Upper lobe of left lung (tissue), 6 donors: ENCODE data around the gene SPOCD1. TPM values are rescaled to one million over a fixed set of nuclear protein-coding genes. Genes with fewer than 3 reads are reported as not detected.

ENCODE experiments used
- ATAC-seq, 2 donors: fragments of 200-7000 bp; cut with Tn5 transposase; one replicate each; pipeline ENCODE4 v1.9.1; 2022; ENCODE audit warnings: mild to moderate bottlenecking in 2 of 2, moderate library complexity in 2 of 2; ENCODE audit not compliant: low FRiP score in 2 of 2
- DNase-seq, 2 donors: peaks; one replicate each; pipeline ENCODE4 v3.0.0-alpha.2; 2019 to 2020
- H3K27ac ChIP-seq, 4 donors: fragments of 200-600 bp; sonication (generic); one replicate each; pipeline ENCODE4 v1.5.1; 2016 to 2019
- H3K27me3 ChIP-seq, 4 donors: fragments of 200-600 bp; sonication (generic); one replicate each; pipeline ENCODE4 v1.5.1; 2017 to 2019
- H3K36me3 ChIP-seq, 4 donors: fragments of 200-600 bp; sonication (generic); one replicate each; pipeline ENCODE4 v1.5.1; 2016 to 2019
- H3K4me1 ChIP-seq, 4 donors: fragments of 200-600 bp; sonication (generic); one replicate each; pipeline ENCODE4 v1.5.1; 2018 to 2019
- H3K4me3 ChIP-seq, 4 donors: fragments of 200-600 bp; sonication (generic); one replicate each; pipeline ENCODE4 v1.5.1; 2017 to 2019; ENCODE audit warnings: mild to moderate bottlenecking in 2 of 4, moderate library complexity in 1 of 4
- H3K9me3 ChIP-seq, 4 donors: fragments of 200-600 bp; sonication (generic); one replicate each; pipeline ENCODE4 v1.5.1; 2018 to 2019
- EP300 ChIP-seq, 4 donors: sonication (generic); formaldehyde crosslinking; IDR thresholded peaks; one replicate each; pipeline ENCODE4 v1.5.1; 2017; ENCODE audit warnings: antibody characterized with exemption in 4 of 4, control low read depth in 2 of 4
- POLR2A ChIP-seq, 4 donors: fragments of 450-650 bp; IDR thresholded peaks; one replicate each; pipeline ENCODE4 v1.5.1; 2016 to 2017; ENCODE audit warnings: antibody characterized with exemption in 4 of 4, mild to moderate bottlenecking in 2 of 4
- POLR2AphosphoS5 ChIP-seq, 2 donors: sonication (generic); formaldehyde crosslinking; IDR thresholded peaks; one replicate each; pipeline ENCODE4 v1.5.1; 2017; ENCODE audit warnings: antibody characterized with exemption in 2 of 2
- WGBS, 2 donors: methylation state at CpG; one replicate each; pipeline ENCODE4 v1.1.5; 2017 to 2018; 5-methylcytosine and 5-hydroxymethylcytosine counted together
- total RNA-seq, 6 donors: library from RNA; depleted of rRNA in 4 of 6; stranded (reverse); fragments of >200 nt in 4 of 6; gene quantifications; one replicate each; pipeline versions ENCODE4 v1.1.0 to v1.2.1, GENCODE V29; 2016 to 2021
- TF ChIP-seq, protein P1 (sequence below), 6 experiments: fragments of 450-650 bp in 4 of 6; fragments of 200-600 bp in 2 of 6; sonication (generic) in 2 of 6; IDR thresholded peaks; one replicate each; pipeline ENCODE4 v1.5.1; 2016 to 2019; ENCODE audit warnings: antibody characterized with exemption in 6 of 6
- donor health status: DM: no; HTN: no; CAD: no; lungs with moderate emphysema.
- donor health status: DM: no; HTN: yes; CAD: no; lungs with severe emphysema.

Gene SPOCD1
- total RNA-seq, 6 donors from 2014 or later, result 7.3 to 63.3 (median 10.4) TPM

GRCh38 chr1:31800674-31800967 is 15.2 kb downstream of the SPOCD1 start:
- Histone ChIP-seq H3K27me3 (no peaks in the 10 kb centered on the region), H3K27ac (no peak overlapping the region), H3K4me3 (no peak overlapping the region), H3K36me3 (no peaks in the 10 kb centered on the region), H3K9me3 (no peaks in the 10 kb centered on the region), H3K4me1 (peaks cover 0 to 5% (median 2%) of the 10 kb centered on the region in 4 donors)
- ATAC-seq, result no peak
- TF ChIP-seq POLR2AphosphoS5 (IDR thresholded peaks at IDR 0.05) (no peak), EP300 (IDR thresholded peaks at IDR 0.05) (no peak), POLR2A (IDR thresholded peaks at IDR 0.05) (no peak)
- TF ChIP-seq, protein P1, sequence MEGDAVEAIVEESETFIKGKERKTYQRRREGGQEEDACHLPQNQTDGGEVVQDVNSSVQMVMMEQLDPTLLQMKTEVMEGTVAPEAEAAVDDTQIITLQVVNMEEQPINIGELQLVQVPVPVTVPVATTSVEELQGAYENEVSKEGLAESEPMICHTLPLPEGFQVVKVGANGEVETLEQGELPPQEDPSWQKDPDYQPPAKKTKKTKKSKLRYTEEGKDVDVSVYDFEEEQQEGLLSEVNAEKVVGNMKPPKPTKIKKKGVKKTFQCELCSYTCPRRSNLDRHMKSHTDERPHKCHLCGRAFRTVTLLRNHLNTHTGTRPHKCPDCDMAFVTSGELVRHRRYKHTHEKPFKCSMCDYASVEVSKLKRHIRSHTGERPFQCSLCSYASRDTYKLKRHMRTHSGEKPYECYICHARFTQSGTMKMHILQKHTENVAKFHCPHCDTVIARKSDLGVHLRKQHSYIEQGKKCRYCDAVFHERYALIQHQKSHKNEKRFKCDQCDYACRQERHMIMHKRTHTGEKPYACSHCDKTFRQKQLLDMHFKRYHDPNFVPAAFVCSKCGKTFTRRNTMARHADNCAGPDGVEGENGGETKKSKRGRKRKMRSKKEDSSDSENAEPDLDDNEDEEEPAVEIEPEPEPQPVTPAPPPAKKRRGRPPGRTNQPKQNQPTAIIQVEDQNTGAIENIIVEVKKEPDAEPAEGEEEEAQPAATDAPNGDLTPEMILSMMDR (IDR thresholded peaks at IDR 0.05), result no peak
- no peak for DNase-seq
- 88 to 98% methylated on average over 4 of the region's 4 CpGs for WGBS, 2 donors

GRCh38 chr1:31799895-31800673 is 15.7 kb downstream of the SPOCD1 start:
- H3K9me3 ChIP-seq, result no peaks in the 10 kb centered on the region
- H3K27me3 ChIP-seq, result no peaks in the 10 kb centered on the region
- H3K4me1 ChIP-seq, result peaks cover 0 to 5% (median 2%) of the 10 kb centered on the region in 4 donors
- ATAC-seq (no peak), DNase-seq (peak in 1 of 2 donors; percentile 19)
- WGBS, 2 donors, result 86 to 91% methylated on average over 9 to 16 of the region's 16 CpGs
- TF ChIP-seq POLR2A (IDR thresholded peaks at IDR 0.05), result no peak
- TF ChIP-seq POLR2AphosphoS5 (IDR thresholded peaks at IDR 0.05), result no peak
- TF ChIP-seq, protein P1 (IDR thresholded peaks at IDR 0.05), result no peak
- no peak for TF ChIP-seq EP300 (IDR thresholded peaks at IDR 0.05)
- no peaks in the 10 kb centered on the region for H3K36me3 ChIP-seq
- no peak overlapping the region for H3K27ac ChIP-seq
- H3K4me3 ChIP-seq, result no peak overlapping the region

- ATAC-seq (peak in 1 of 2 donors; percentile 5), DNase-seq (peak in 1 of 2 donors; percentile 8)
- TF ChIP-seq, protein P1 (IDR thresholded peaks at IDR 0.05), result no peak
- no peak for TF ChIP-seq POLR2A (IDR thresholded peaks at IDR 0.05)
- TF ChIP-seq POLR2AphosphoS5 (IDR thresholded peaks at IDR 0.05), result no peak
- TF ChIP-seq EP300 (IDR thresholded peaks at IDR 0.05), result no peak
- no peak overlapping the region for H3K4me3 ChIP-seq
- peaks cover 0 to 5% (median 2%) of the 10 kb centered on the region in 4 donors for H3K4me1 ChIP-seq
- H3K27me3 ChIP-seq, result no peaks in the 10 kb centered on the region
- no peaks in the 10 kb centered on the region for H3K36me3 ChIP-seq
- WGBS, 2 donors, result 87 to 88% methylated on average over 7 to 8 of the region's 9 CpGs
- no peaks in the 10 kb centered on the region for H3K9me3 ChIP-seq
- H3K27ac ChIP-seq, result no peak overlapping the region
These were observed 16.5 kb downstream of the SPOCD1 start for GRCh38 chr1:31799196-31799894.

DNA sequence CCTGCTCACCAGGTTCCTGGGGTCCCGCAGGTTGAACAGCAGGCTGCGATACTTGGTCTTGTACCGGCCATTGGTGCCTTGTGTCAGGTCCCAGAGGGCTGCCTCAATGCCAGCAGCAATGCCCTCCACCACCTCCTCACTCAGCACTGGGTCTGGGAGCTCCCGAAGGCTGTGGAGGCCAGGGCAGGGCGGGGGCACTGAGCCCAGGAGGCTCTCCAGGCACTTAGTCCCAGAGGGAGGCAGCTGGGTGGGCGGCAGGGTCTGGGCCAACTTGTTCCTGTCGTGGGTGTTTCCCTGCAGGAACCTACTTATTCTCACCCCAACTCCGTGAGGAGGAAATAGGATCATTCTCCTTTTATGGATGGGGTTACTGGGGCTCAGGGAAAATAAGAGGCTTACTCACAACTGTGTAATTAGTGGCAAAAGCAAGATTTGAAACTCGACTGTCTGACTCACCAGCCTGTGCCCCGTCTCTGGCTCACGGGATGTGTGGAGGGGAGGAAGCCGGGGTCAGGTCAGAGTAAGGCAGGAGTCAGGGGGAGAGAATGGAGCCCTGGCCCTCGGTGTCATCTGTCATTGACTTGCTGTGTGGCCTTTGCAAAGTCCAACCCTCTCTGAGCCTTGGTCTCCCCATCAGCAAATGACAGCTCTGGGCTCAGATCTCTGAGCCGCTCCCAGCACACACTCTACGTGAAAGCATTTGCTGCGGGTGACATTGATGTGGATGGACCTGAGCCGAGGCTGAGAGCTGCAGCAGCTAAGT is 17.2 kb downstream of the SPOCD1 start:
- WGBS, 2 donors, result 51 to 58% methylated on average over 13 to 15 of the region's 17 CpGs
- no peak overlapping the region for H3K27ac ChIP-seq
- H3K4me1 ChIP-seq, result peaks cover 0 to 5% (median 2%) of the 10 kb centered on the region in 4 donors
- TF ChIP-seq EP300 (IDR thresholded peaks at IDR 0.05) (peak in 1 of 4 donors; percentile 17), POLR2AphosphoS5 (IDR thresholded peaks at IDR 0.05) (peak in 1 of 2 donors; percentile 13), POLR2A (IDR thresholded peaks at IDR 0.05) (no peak)
- TF ChIP-seq, protein P1 (IDR thresholded peaks at IDR 0.05), result no peak
- peak overlapping the region in 2 of 4 donors; percentile 11 to 14 for H3K4me3 ChIP-seq
- H3K27me3 ChIP-seq, result no peaks in the 10 kb centered on the region
- H3K36me3 ChIP-seq, result no peaks in the 10 kb centered on the region
- DNase-seq (peak in 1 of 2 donors; percentile 64), ATAC-seq (peak; percentile 35 to 60)
- H3K9me3 ChIP-seq, result no peaks in the 10 kb centered on the region
